ENCODE results near the gene NOTCH1.

- TF ChIP-seq POLR2A (IDR thresholded peaks at IDR 0.05; ENCODE audit: low read length) (no peak), GATA1 (IDR thresholded peaks at IDR 0.05; ENCODE audit: low read depth, low read length) (no peak)
Measured at GRCh38 chr9:136587145-136587943, 41.5 kb upstream of the NOTCH1 start.

Measured in erythroblast (primary cell).